ENCODE results near the gene BMPER. TPM values are rescaled to one million over a fixed set of nuclear protein-coding genes. Genes with fewer than 3 reads are reported as not detected.
A peak's percentile ranks its signal among the peaks of the same experiment; 100 is the strongest.

Gene BMPER
- total RNA-seq, 1 donor from 2014 or later, result 5.2 TPM

DNA sequence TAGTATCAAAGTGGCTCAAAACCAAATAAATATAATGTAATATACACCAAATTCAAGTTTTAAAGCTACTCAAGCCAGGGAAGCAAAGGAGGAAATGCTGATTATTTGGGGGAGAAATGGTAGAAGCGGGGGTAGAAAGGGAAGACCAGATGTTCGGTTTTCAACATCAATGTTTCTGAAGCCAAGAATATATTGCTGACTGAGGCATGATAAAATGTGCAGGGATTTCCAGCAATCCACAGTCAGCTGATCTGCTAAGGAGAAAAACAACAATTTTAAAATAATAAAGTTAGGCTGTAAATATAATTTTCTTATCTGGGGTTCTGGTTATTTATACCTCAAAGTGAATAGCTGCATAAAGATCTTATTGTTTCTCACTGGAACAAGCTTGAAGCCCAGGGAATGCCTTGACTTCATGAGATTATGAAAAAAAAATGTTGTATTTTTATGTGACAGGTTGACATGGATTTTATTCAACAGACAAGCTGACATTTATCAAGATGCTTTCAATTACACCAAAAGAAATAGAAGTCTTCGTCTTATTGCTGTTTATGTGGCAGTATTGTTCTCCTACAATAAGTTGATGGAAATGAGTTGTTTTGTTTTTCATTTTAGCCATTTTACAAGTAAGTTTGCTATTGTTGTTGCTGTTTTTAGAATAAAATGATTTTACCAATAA is 28.6 kb upstream of the BMPER start:
- Histone ChIP-seq H3K9me3 (no peaks in the 10 kb centered on the region), H3K4me3 (no peak overlapping the region), H3K4me1 (peaks cover 10% of the 10 kb centered on the region), H3K36me3 (no peaks in the 10 kb centered on the region), H3K27me3 (no peaks in the 10 kb centered on the region), H3K27ac (no peak overlapping the region)
- intact Hi-C loops (cut with DNase I), result no loop called here
- TF ChIP-seq POLR2A (IDR thresholded peaks at IDR 0.05) (no peak), POLR2AphosphoS5 (IDR thresholded peaks at IDR 0.05; ENCODE audit: insufficient read depth in 1 of 2, low read depth in 1 of 2) (no peak)
- TF ChIP-seq, protein P1, sequence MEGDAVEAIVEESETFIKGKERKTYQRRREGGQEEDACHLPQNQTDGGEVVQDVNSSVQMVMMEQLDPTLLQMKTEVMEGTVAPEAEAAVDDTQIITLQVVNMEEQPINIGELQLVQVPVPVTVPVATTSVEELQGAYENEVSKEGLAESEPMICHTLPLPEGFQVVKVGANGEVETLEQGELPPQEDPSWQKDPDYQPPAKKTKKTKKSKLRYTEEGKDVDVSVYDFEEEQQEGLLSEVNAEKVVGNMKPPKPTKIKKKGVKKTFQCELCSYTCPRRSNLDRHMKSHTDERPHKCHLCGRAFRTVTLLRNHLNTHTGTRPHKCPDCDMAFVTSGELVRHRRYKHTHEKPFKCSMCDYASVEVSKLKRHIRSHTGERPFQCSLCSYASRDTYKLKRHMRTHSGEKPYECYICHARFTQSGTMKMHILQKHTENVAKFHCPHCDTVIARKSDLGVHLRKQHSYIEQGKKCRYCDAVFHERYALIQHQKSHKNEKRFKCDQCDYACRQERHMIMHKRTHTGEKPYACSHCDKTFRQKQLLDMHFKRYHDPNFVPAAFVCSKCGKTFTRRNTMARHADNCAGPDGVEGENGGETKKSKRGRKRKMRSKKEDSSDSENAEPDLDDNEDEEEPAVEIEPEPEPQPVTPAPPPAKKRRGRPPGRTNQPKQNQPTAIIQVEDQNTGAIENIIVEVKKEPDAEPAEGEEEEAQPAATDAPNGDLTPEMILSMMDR (IDR thresholded peaks at IDR 0.05), result no peak
- DNase-seq (ENCODE audit: extremely low spot score in 2 of 2), result no peak

- intact Hi-C loops (cut with DNase I), result no loop called here
- H3K4me3 ChIP-seq, result no peak overlapping the region
- H3K36me3 ChIP-seq, result no peaks in the 10 kb centered on the region
- H3K27me3 ChIP-seq, result no peaks in the 10 kb centered on the region
- TF ChIP-seq POLR2AphosphoS5 (IDR thresholded peaks at IDR 0.05; ENCODE audit: insufficient read depth in 1 of 2, low read depth in 1 of 2) (no peak), POLR2A (IDR thresholded peaks at IDR 0.05) (no peak)
- TF ChIP-seq, protein P1 (IDR thresholded peaks at IDR 0.05), result no peak
- DNase-seq (ENCODE audit: extremely low spot score in 2 of 2), result no peak
- no peaks in the 10 kb centered on the region for H3K4me1 ChIP-seq
- H3K27ac ChIP-seq, result no peak overlapping the region
- no peaks in the 10 kb centered on the region for H3K9me3 ChIP-seq
These were observed 24.6 kb upstream of the BMPER start for GRCh38 chr7:33880787-33881186.

GRCh38 chr7:33881316-33881715 is 24.0 kb upstream of the BMPER start:
- H3K27me3 ChIP-seq, result no peaks in the 10 kb centered on the region
- no peak for DNase-seq (ENCODE audit: extremely low spot score in 2 of 2)
- no peaks in the 10 kb centered on the region for H3K4me1 ChIP-seq
- no peaks in the 10 kb centered on the region for H3K9me3 ChIP-seq
- H3K36me3 ChIP-seq, result no peaks in the 10 kb centered on the region
- intact Hi-C loops (cut with DNase I), result no loop called here
- no peak for TF ChIP-seq POLR2AphosphoS5 (IDR thresholded peaks at IDR 0.05; ENCODE audit: insufficient read depth in 1 of 2, low read depth in 1 of 2)
- TF ChIP-seq, protein P1 (IDR thresholded peaks at IDR 0.05), result no peak
- no peak for TF ChIP-seq POLR2A (IDR thresholded peaks at IDR 0.05)
- H3K27ac ChIP-seq, result no peak overlapping the region
- H3K4me3 ChIP-seq, result no peak overlapping the region

DNA sequence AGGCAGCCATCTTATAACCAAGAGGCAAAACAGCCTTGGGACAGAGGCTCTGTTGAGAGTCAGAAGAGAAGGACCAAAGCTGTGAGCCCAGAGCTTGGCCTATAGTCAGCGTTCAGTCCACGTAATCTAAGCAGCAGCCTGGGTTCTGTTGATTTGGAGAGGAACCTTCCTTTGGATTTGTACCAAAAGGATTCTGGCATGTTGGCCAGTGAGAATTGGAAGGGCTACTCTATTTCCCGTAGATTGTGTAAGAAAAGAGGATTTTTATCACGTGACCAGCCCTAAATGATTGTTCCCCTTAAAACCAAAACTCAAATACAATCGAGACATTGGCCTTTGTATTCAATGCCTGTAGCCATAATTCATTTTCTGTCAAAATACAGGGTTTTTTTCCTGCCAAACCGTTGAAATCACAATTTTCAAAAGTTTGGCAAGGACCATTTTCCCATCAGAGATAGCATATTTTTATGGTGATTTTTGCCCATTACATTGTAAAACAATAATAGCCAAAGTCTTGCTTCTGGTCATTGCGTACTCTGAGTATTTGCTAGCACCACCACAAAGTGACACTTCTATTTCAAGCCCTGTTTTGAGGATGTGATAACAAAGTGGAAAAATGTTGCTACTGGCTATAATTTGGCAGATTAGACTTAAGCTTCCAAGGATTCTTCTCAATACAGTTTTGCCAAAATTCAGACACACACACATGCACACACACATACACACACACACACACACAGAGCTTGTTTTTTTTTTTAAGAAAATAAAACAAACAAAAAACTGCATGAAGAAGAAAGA is 23.1 kb upstream of the BMPER start:
- H3K27ac ChIP-seq, result no peak overlapping the region
- H3K36me3 ChIP-seq, result no peaks in the 10 kb centered on the region
- intact Hi-C loops (cut with DNase I), result no loop called here
- no peak overlapping the region for H3K4me3 ChIP-seq
- H3K27me3 ChIP-seq, result no peaks in the 10 kb centered on the region
- H3K9me3 ChIP-seq, result no peaks in the 10 kb centered on the region
- peak; percentile 25 to 35 for TF ChIP-seq POLR2AphosphoS5 (IDR thresholded peaks at IDR 0.05; ENCODE audit: insufficient read depth in 1 of 2, low read depth in 1 of 2)
- no peak for TF ChIP-seq POLR2A (IDR thresholded peaks at IDR 0.05)
- H3K4me1 ChIP-seq, result no peaks in the 10 kb centered on the region
- DNase-seq (ENCODE audit: extremely low spot score in 2 of 2), result peak in 1 of 2 donors; percentile 91

GRCh38 chr7:33882950-33883670 is 22.2 kb upstream of the BMPER start:
- Histone ChIP-seq H3K4me1 (no peaks in the 10 kb centered on the region), H3K27me3 (no peaks in the 10 kb centered on the region)
- intact Hi-C loops (cut with DNase I), result no loop called here

More at GRCh38 chr7:33882950-33883670, 22.2 kb upstream of the BMPER start:
- no peak overlapping the region for H3K4me3 ChIP-seq
- no peak for DNase-seq (ENCODE audit: extremely low spot score in 2 of 2)
- TF ChIP-seq POLR2AphosphoS5 (IDR thresholded peaks at IDR 0.05; ENCODE audit: insufficient read depth in 1 of 2, low read depth in 1 of 2), result no peak
- TF ChIP-seq, protein P1 (IDR thresholded peaks at IDR 0.05), result no peak
- no peak for TF ChIP-seq POLR2A (IDR thresholded peaks at IDR 0.05)
- no peaks in the 10 kb centered on the region for H3K36me3 ChIP-seq
- H3K9me3 ChIP-seq, result no peaks in the 10 kb centered on the region
- no peak overlapping the region for H3K27ac ChIP-seq

All from vagina (tissue), 2 donors.